Effector memory CD8-positive, alpha-beta T cell (primary cell): ENCODE measurements around the gene TSEN54.

Experiments
- ATAC-seq: fragments of 150-1000 bp; cut with Tn5 transposase; replicated peaks from 2 replicates; pipeline ENCODE4 v1.10.0; 2021; ENCODE audit warnings: mild to moderate bottlenecking, moderate library complexity
- DNase-seq, 3 experiments: peaks; one replicate each; pipeline ENCODE4 v3.0.0; 2021
- H3K27ac Mint-ChIP-seq, 2 donors: one replicate each; pipeline ENCODE4 v1.8.0; 2022; ENCODE audit warnings: mild to moderate bottlenecking in 2 of 2, mixed read lengths in 2 of 2, moderate library complexity in 2 of 2
- H3K27me3 Mint-ChIP-seq, 2 donors: one replicate each; pipeline ENCODE4 v1.8.0; 2022; ENCODE audit warnings: mixed read lengths in 2 of 2
- H3K36me3 Mint-ChIP-seq: one replicate; pipeline ENCODE4 v1.8.0; 2022; ENCODE audit warnings: mild to moderate bottlenecking, moderate library complexity, mixed read lengths; ENCODE audit not compliant: insufficient read depth
- H3K4me1 Mint-ChIP-seq, 2 donors: one replicate each; pipeline ENCODE4 v1.8.0; 2022; ENCODE audit warnings: low read depth in 2 of 2, mixed read lengths in 2 of 2
- H3K4me3 Mint-ChIP-seq, 2 donors: one replicate each; pipeline ENCODE4 v1.8.0; 2022; ENCODE audit warnings: mild to moderate bottlenecking in 2 of 2, mixed read lengths in 2 of 2, moderate library complexity in 2 of 2
- H3K9me3 Mint-ChIP-seq, 2 donors: one replicate each; pipeline ENCODE4 v1.8.0; 2022; ENCODE audit warnings: mixed read lengths in 2 of 2

TSEN54 gene

DNA sequence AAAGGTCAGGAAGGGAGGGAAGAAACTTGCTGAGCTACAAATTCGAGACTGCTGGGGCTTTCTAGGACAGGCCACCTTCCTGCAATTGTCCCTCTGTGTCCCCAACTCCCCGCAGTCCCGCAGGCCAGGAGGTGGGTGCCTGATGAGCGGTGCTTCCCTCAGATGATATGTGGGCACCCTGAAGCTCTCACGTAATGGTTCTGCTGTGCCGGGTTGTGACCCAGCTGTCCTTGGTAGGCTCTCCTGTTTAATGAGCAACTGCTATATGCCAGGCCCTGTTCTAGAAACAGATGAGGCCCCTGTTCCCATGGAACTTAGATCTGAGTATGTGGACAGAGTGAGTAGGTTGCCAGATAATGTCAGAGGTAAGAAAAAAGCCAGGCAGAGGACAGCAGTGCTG is 49.3 kb downstream of the TSEN54 start:
- peaks cover 30% of the 10 kb centered on the region for H3K36me3 Mint-ChIP-seq
- peaks cover 0 to under 1% of the 10 kb centered on the region in 2 donors for H3K4me1 Mint-ChIP-seq
- H3K4me3 Mint-ChIP-seq = no peak overlapping the region
- H3K27me3 Mint-ChIP-seq = no peaks in the 10 kb centered on the region
- no peak for ATAC-seq
- no peaks in the 10 kb centered on the region for H3K9me3 Mint-ChIP-seq
- no peak for DNase-seq
- H3K27ac Mint-ChIP-seq = peak overlapping the region in 1 of 2 donors; percentile 23

DNA sequence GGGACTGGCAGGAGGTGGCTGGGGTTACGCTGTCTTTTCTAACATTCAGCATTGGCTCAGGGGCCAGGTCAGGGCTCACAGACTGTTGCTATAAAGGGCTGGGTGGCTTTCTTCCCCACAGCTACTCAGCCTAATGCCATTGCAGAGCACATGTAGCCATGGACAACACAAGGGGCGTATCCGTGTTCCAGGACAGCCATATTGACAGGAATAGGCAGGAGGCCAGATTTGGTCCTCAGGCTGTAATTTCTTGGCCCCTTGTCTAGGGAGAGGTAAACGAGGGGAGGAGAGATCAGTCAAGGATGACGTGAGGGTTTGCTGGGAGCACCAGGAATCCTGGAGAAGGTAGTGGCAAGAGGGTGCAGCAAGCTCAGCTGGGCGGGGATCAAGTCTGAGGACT is 50.1 kb downstream of the TSEN54 start:
- no peak for DNase-seq
- Mint-ChIP-seq H3K27ac (no peak overlapping the region), H3K36me3 (peaks cover 34% of the 10 kb centered on the region), H3K4me3 (no peak overlapping the region), H3K4me1 (peaks cover 0 to 3% of the 10 kb centered on the region in 2 donors), H3K9me3 (no peaks in the 10 kb centered on the region), H3K27me3 (no peaks in the 10 kb centered on the region)
- ATAC-seq = no peak

DNA sequence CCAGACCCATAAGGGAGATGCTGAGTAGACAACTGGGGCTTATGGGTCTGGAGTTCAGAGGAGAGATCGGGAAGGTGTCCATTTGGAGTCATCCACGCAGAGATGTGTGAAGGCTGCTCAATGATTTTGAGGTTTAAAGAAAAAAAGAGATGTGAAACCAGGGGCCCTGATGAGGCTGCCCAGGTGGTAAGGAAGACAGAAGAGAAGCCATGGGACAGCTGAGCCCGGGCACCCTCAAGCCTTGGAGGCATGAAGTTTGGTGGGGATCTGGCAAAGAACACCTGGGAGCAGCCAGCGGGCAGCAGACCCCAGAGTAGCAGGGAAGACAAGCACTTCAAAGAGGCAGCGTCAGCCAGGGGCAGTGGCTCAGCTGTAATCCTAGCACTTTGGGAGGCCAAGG is 50.5 kb downstream of the TSEN54 start:
- ATAC-seq (no peak), DNase-seq (no peak)
- H3K4me1 Mint-ChIP-seq = peaks cover 0 to 3% of the 10 kb centered on the region in 2 donors
- no peak overlapping the region for H3K27ac Mint-ChIP-seq
- no peaks in the 10 kb centered on the region for H3K9me3 Mint-ChIP-seq
- peaks cover 37% of the 10 kb centered on the region for H3K36me3 Mint-ChIP-seq
- no peaks in the 10 kb centered on the region for H3K27me3 Mint-ChIP-seq
- no peak overlapping the region for H3K4me3 Mint-ChIP-seq

DNA sequence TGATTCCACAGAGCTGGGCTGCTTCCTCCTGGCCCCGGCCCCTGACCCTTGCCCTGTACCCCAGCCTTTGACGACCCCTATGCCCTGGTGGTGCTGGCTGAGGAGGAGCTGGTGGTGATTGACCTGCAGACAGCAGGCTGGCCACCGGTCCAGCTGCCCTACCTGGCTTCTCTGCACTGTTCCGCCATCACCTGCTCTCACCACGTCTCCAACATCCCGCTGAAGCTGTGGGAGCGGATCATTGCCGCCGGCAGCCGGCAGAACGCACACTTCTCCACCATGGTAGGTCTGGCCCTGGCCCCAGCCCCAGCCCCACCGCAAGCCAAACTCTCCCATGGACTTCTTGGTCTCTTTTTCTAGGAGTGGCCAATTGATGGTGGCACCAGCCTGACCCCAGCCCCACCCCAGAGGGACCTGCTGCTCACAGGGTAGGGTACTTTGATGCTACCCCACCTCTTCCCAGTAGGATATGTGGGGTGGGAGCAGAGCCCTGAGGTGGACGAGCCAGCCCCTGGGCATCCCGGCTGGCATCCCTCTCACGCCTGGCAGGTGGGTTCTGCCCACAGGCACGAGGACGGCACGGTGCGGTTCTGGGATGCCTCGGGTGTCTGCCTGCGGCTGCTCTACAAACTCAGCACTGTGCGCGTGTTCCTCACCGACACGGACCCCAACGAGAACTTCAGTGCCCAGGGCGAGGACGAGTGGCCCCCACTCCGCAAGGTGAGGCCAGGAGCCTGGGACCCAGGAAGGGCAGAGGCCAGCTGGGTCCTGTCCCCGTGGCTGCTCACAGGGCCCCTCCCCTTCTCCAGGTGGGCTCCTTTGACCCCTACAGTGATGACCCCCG is 52.3 kb downstream of the TSEN54 start:
- DNase-seq = no peak
- Mint-ChIP-seq H3K27ac (peak overlapping the region in 1 of 2 donors; percentile 23), H3K9me3 (no peaks in the 10 kb centered on the region), H3K4me3 (no peak overlapping the region), H3K27me3 (no peaks in the 10 kb centered on the region), H3K4me1 (peaks cover 0 to 3% of the 10 kb centered on the region in 2 donors), H3K36me3 (peaks cover 41% of the 10 kb centered on the region)
- no peak for ATAC-seq

DNA sequence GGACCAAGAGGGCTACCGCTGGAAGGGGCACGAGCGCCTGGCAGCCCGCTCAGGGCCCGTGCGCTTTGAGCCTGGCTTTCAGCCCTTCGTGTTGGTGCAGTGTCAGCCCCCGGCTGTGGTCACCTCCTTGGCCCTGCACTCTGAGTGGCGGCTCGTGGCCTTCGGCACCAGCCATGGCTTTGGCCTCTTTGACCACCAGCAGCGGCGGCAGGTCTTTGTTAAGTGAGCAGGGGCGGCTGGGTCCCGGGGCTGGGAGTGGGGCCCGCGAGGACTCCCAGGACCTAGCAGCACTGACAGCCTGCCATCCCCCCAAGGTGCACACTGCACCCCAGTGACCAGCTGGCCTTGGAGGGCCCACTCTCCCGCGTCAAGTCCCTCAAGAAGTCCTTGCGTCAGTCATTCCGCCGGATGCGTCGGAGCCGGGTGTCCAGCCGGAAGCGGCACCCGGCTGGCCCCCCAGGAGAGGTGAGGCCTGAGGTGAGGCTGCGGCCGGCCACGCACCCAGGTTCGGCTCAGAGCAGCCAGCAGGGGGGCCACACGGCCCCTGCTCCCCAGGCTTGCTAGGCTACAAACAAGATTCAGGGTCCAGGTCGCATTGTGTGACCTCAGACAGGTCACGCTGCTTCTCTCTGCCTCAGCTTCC is 53.8 kb downstream of the TSEN54 start:
- H3K9me3 Mint-ChIP-seq = no peaks in the 10 kb centered on the region
- ATAC-seq (no peak), DNase-seq (no peak)
- H3K27me3 Mint-ChIP-seq = no peaks in the 10 kb centered on the region
- peaks cover 0 to 3% of the 10 kb centered on the region in 2 donors for H3K4me1 Mint-ChIP-seq
- H3K4me3 Mint-ChIP-seq = no peak overlapping the region
- H3K27ac Mint-ChIP-seq = no peak overlapping the region
- H3K36me3 Mint-ChIP-seq = peaks cover 35% of the 10 kb centered on the region

DNA sequence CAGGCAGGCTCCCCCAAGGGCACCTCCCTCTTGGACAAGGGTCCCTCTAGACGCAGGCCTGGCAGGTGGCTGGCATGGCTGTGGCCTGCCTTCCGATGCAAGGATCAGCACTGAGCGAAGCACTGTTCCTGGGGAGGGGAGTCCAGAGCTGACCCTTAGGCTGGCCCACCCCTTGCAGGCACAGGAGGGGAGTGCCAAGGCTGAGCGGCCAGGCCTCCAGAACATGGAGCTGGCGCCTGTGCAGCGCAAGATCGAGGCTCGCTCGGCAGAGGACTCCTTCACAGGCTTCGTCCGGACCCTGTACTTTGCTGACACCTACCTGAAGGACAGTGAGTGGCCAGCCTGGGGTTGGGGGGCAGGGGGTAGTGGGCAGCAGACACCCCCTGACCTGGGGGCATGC is 54.4 kb downstream of the TSEN54 start:
- H3K27me3 Mint-ChIP-seq = no peaks in the 10 kb centered on the region
- peaks cover 0 to 3% of the 10 kb centered on the region in 2 donors for H3K4me1 Mint-ChIP-seq
- no peak for ATAC-seq
- H3K27ac Mint-ChIP-seq = no peak overlapping the region
- DNase-seq = no peak
- peaks cover 33% of the 10 kb centered on the region for H3K36me3 Mint-ChIP-seq
- H3K9me3 Mint-ChIP-seq = no peaks in the 10 kb centered on the region
- no peak overlapping the region for H3K4me3 Mint-ChIP-seq

DNA sequence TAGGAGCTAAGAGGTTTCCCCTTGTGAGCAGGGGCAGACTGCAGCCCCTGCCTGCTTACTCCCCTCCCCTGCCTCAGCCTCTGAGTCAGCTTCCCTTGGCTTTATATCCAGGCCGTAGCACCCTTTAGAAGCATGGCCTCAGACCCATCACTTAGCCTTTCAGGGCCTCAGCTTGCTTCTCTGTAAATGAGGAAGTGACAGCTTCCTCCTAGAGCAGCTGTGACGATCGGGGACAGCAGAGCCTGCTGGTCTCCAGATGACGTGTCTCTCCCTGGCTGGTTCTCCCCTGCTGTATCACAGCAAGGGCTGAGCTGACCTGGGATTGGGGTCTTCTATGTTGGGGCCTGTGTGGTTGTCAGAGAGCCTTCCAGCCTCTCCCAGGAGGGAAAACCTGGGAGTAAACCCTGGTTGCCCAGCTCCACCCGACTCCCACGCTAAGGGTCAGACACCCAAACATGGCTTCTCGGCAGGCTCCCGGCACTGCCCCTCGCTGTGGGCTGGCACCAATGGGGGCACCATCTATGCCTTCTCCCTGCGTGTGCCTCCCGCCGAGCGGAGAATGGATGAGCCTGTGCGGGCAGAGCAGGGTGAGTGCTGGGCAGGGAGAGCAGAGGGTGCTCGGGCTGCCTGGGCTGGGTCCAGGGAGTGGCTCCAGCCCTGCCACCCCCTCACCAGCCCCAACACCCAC is 55.0 kb downstream of the TSEN54 start:
- peak overlapping the region in 1 of 2 donors; percentile 57 for H3K27ac Mint-ChIP-seq
- ATAC-seq = peak; percentile 69
- no peak for DNase-seq

DNA sequence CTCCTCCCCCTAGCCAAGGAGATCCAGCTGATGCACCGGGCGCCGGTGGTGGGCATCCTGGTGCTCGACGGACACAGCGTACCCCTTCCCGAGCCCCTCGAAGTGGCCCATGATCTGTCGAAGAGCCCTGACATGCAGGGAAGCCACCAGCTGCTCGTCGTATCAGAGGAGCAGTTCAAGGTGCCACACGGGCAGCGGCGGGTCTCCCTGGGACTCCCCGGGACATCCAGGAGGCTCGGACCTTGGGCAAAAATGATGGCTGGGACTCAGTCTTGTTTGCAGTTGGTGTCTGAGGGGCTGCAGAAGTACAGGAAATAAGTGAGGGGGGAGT is 55.5 kb downstream of the TSEN54 start:
- no peaks in the 10 kb centered on the region for H3K27me3 Mint-ChIP-seq
- no peak for ATAC-seq

More for the DNA sequence above, 55.0 kb downstream of the TSEN54 start:
- Mint-ChIP-seq H3K4me1 (peaks cover 0 to 3% of the 10 kb centered on the region in 2 donors), H3K27me3 (no peaks in the 10 kb centered on the region), H3K9me3 (no peaks in the 10 kb centered on the region), H3K36me3 (peaks cover 33% of the 10 kb centered on the region), H3K4me3 (no peak overlapping the region)

DNA sequence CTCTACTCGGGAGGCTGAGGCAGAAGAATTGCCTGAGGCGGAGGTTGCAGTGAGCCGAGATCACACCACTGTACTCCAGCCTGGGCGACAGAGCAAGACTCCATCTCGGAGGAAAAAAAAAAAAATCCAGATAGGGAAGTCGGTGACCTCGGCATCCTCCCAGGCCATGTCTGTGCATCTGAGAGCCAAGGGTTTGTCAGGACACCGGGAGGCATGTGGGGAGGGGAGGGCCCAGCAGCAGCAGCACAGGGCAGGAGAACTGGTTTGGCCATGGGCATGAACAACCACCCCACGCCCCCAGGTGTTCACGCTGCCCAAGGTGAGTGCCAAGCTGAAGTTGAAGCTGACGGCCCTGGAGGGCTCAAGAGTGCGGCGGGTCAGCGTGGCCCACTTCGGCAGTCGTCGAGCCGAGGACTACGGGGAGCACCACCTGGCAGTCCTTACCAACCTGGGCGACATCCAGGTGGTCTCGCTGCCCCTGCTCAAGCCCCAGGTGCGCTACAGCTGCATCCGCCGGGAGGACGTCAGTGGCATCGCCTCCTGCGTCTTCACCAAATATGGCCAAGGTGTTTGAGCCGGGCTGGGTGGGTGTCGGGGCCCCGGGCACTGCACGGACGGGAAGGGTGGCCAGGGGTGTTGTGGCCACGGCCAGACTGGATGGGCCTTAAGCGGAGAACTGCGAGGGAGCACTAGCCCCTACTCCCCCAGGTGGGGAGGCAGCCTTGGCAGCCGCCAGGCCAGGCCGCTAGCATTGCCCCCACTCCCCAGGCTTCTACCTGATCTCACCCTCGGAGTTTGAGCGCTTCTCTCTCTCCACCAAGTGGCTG is 56.6 kb downstream of the TSEN54 start:
- no peak for ATAC-seq
- Mint-ChIP-seq H3K4me1 (peaks cover 0 to 3% of the 10 kb centered on the region in 2 donors), H3K27me3 (no peaks in the 10 kb centered on the region), H3K27ac (no peak overlapping the region), H3K9me3 (no peaks in the 10 kb centered on the region), H3K4me3 (no peak overlapping the region), H3K36me3 (peaks cover 28% of the 10 kb centered on the region)
- DNase-seq = no peak

More for the DNA sequence above, 55.5 kb downstream of the TSEN54 start:
- no peak overlapping the region for H3K4me3 Mint-ChIP-seq
- DNase-seq = no peak
- H3K4me1 Mint-ChIP-seq = peaks cover 0 to 3% of the 10 kb centered on the region in 2 donors
- peak overlapping the region in 1 of 2 donors; percentile 57 for H3K27ac Mint-ChIP-seq
- peaks cover 31% of the 10 kb centered on the region for H3K36me3 Mint-ChIP-seq
- no peaks in the 10 kb centered on the region for H3K9me3 Mint-ChIP-seq

DNA sequence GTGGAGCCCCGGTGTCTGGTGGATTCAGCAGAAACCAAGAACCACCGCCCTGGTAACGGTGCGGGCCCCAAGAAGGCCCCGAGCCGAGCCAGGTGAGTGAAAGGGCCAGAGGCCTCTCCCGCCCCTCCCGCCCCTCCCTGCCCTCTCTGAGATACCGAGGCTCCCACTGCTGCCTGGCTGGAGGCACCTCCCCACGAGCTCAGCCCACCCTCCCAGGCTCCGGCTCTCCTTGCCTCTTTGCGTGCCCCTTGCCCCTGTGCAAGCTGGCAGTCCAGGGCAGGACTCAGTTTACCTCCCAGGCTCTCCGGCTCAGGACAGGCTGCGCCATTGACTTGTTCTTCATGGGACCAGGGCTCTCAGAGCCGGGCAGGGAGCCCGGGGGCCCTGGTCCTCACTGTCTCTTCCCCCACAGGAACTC is 57.2 kb downstream of the TSEN54 start:
- ATAC-seq = no peak
- DNase-seq = no peak
- Mint-ChIP-seq H3K27ac (peak overlapping the region in 1 of 2 donors; percentile 71), H3K4me3 (no peak overlapping the region), H3K27me3 (no peaks in the 10 kb centered on the region), H3K36me3 (peaks cover 26% of the 10 kb centered on the region), H3K9me3 (no peaks in the 10 kb centered on the region), H3K4me1 (peaks cover 0 to 3% of the 10 kb centered on the region in 2 donors)

DNA sequence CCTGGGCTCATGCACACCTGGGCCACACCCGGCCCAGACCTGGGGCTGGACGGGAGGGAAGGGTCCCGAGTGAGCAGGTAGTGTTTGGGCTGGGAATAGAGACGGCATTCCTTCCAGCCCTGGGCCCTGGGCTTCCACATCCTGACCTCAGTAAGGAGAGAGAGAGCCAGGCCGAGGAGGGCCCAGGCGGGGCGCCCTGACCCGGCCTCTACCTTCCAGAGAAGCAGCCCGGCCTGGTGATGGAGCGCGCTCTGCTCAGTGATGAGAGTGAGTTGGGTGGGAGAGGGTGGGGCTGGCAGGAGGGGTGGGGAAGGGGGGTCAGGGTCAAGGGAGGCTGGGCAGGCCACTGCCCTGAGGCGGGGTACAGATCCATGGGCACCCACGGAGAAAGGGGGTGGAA is 57.7 kb downstream of the TSEN54 start:
- ATAC-seq (no peak), DNase-seq (no peak)
- no peaks in the 10 kb centered on the region for H3K9me3 Mint-ChIP-seq
- H3K36me3 Mint-ChIP-seq = peaks cover 22% of the 10 kb centered on the region
- no peaks in the 10 kb centered on the region for H3K27me3 Mint-ChIP-seq
- no peak overlapping the region for H3K4me3 Mint-ChIP-seq
- H3K27ac Mint-ChIP-seq = peak overlapping the region in 1 of 2 donors; percentile 71
- peaks cover 0 to 3% of the 10 kb centered on the region in 2 donors for H3K4me1 Mint-ChIP-seq
